HEK293T (cell line): ENCODE measurements around the gene INPP4B.

Experiments
- CTCF ChIA-PET: fragments of 350-600 bp; formaldehyde crosslinking; extraction: SDS; loops from one replicate; lab custom pipeline; 2021; ENCODE audit warnings: antibody characterized with exemption, inconsistent platforms; lab: Yijun Ruan, JAX
- POLR2A ChIA-PET: fragments of 350-600 bp; formaldehyde crosslinking; extraction: SDS; loops from one replicate; lab custom pipeline; 2020; ENCODE audit warnings: antibody characterized with exemption, inconsistent platforms; lab: Yijun Ruan, JAX
- DNase-seq: peaks from one replicate; pipeline ENCODE4 v3.0.0; 2012; ENCODE audit warnings: mixed read lengths; ENCODE audit errors: extremely low spot score
- ARNT ChIP-seq: fragments of 450-650 bp; IDR thresholded peaks from 2 replicates; pipeline ENCODE4 v1.6.1; 2017; ENCODE audit warnings: mild to moderate bottlenecking
- BHLHE40 ChIP-seq: fragments of 450-650 bp; IDR thresholded peaks from 2 replicates; pipeline ENCODE4 v1.6.1; 2016; ENCODE audit warnings: mild to moderate bottlenecking, moderate library complexity, borderline replicate concordance
- CTBP1 ChIP-seq: fragments of 450-650 bp; IDR thresholded peaks from 2 replicates; pipeline ENCODE4 v1.6.1; 2016; ENCODE audit warnings: borderline replicate concordance
- ELF4 ChIP-seq: fragments of 450-650 bp; IDR thresholded peaks from 2 replicates; pipeline ENCODE4 v1.6.1; 2017; ENCODE audit warnings: antibody characterized with exemption
- FOXA1 ChIP-seq: fragments of 450-650 bp; IDR thresholded peaks from 2 replicates; pipeline ENCODE4 v1.6.1; 2016; ENCODE audit warnings: mild to moderate bottlenecking
- FOXK2 ChIP-seq: fragments of 450-650 bp; IDR thresholded peaks from 2 replicates; pipeline ENCODE4 v1.6.1; 2016; ENCODE audit warnings: mild to moderate bottlenecking
- FOXM1 ChIP-seq: fragments of 450-650 bp; IDR thresholded peaks from 2 replicates; pipeline ENCODE4 v1.6.1; 2017; ENCODE audit warnings: mild to moderate bottlenecking, borderline replicate concordance
- HDGF ChIP-seq: fragments of 450-650 bp; IDR thresholded peaks from 2 replicates; pipeline ENCODE4 v1.6.1; 2017; ENCODE audit warnings: antibody characterized with exemption, borderline replicate concordance
- L3MBTL2 ChIP-seq: fragments of 450-650 bp; conservative IDR thresholded peaks from 2 replicates; pipeline ENCODE4 v1.6.1; 2016; ENCODE audit warnings: mild to moderate bottlenecking
- LEF1 ChIP-seq: fragments of 450-650 bp; IDR thresholded peaks from 2 replicates; pipeline ENCODE4 v1.6.1; 2017; ENCODE audit warnings: mild to moderate bottlenecking, borderline replicate concordance
- NFRKB ChIP-seq: fragments of 450-650 bp; IDR thresholded peaks from 2 replicates; pipeline ENCODE4 v1.6.1; 2016; ENCODE audit warnings: mild to moderate bottlenecking, moderate library complexity
- PKNOX1 ChIP-seq: fragments of 450-650 bp; IDR thresholded peaks from 2 replicates; pipeline ENCODE4 v1.6.1; 2016
- SP1 ChIP-seq: fragments of 450-650 bp; IDR thresholded peaks from 2 replicates; pipeline ENCODE4 v1.6.1; 2017
- SUZ12 ChIP-seq: fragments of 450-650 bp; IDR thresholded peaks from 2 replicates; pipeline ENCODE4 v1.6.1; 2016; ENCODE audit warnings: mild to moderate bottlenecking
- TARDBP ChIP-seq: fragments of 450-650 bp; IDR thresholded peaks from 2 replicates; pipeline ENCODE4 v1.6.1; 2016
- ZNF384 ChIP-seq: fragments of 450-650 bp; IDR thresholded peaks from 2 replicates; pipeline ENCODE4 v1.6.1; 2016

Gene INPP4B

GRCh38 chr4:142574306-142574705, 271.8 kb downstream of the INPP4B start:
- no peak for DNase-seq
- CTCF ChIA-PET: no interaction called here
- POLR2A ChIA-PET: no interaction called here
- no peak for TF ChIP-seq SP1
- TF ChIP-seq FOXK2: no peak
- no peak for TF ChIP-seq ZNF384
- no peak for TF ChIP-seq ARNT
- TF ChIP-seq L3MBTL2: no peak

DNA sequence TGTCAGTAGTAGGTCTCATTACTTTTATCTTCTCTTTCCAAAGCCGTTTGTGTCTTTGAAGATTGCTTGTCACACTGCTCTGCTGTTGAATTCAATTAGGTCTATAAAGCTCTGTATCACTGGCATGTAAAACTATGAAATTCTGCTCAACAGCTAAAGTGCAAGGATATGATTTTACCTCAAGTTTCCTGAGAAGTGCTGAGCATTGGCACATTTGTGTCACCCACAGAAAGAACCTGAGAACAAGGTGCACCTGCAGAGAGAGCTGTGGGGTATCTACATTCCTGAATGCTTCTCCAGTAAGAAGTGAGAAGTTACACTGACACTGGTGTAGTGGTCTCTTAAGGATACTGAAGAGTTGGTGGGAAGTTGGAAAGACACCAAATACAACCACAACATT, 274.0 kb downstream of the INPP4B start:
- ChIA-PET CTCF (no interaction called here), POLR2A (no interaction called here)
- DNase-seq: no peak
- TF ChIP-seq ARNT (no peak), L3MBTL2 (no peak), FOXK2 (no peak), SUZ12 (no peak), LEF1 (no peak), FOXM1 (no peak), ZNF384 (no peak), CTBP1 (no peak)

- no peak for TF ChIP-seq FOXK2
- no peak for TF ChIP-seq TARDBP
- no peak for TF ChIP-seq ELF4
- CTCF ChIA-PET: interaction anchor here (0.6 to 1.3 kb wide), 2 partner anchors 188 to 277 kb away, joined by 3 read pairs; no protein-coding TSS in a partner anchor
- POLR2A ChIA-PET: no interaction called here
- no peak for DNase-seq
These were observed 278.3 kb downstream of the INPP4B start for GRCh38 chr4:142567620-142568451.

- TF ChIP-seq SUZ12 (no peak), BHLHE40 (no peak), SP1 (no peak), TARDBP (no peak), FOXA1 (no peak), NFRKB (no peak), ZNF384 (no peak), L3MBTL2 (no peak), FOXM1 (no peak), ARNT (no peak), HDGF (no peak)
- DNase-seq: peak; percentile 19
- POLR2A ChIA-PET: no interaction called here
- CTCF ChIA-PET: interaction anchor here (0.6 to 1.3 kb wide), 2 partner anchors 187 to 278 kb away, joined by 3 read pairs; no protein-coding TSS in a partner anchor
These were observed 278.9 kb downstream of the INPP4B start for GRCh38 chr4:142567199-142567598.

GRCh38 chr4:142566777-142567176, 279.3 kb downstream of the INPP4B start:
- TF ChIP-seq BHLHE40 (no peak), PKNOX1 (no peak), SUZ12 (no peak), TARDBP (no peak), FOXA1 (no peak), ELF4 (no peak), HDGF (no peak), ZNF384 (no peak), CTBP1 (no peak), L3MBTL2 (no peak), FOXK2 (no peak), SP1 (no peak), NFRKB (no peak), FOXM1 (no peak), LEF1 (no peak), ARNT (no peak)
- no peak for DNase-seq
- CTCF ChIA-PET: interaction anchor here (1.3 kb wide), 1 partner anchor 187 kb away, joined by 3 read pairs; no protein-coding TSS in a partner anchor
- POLR2A ChIA-PET: no interaction called here

DNA sequence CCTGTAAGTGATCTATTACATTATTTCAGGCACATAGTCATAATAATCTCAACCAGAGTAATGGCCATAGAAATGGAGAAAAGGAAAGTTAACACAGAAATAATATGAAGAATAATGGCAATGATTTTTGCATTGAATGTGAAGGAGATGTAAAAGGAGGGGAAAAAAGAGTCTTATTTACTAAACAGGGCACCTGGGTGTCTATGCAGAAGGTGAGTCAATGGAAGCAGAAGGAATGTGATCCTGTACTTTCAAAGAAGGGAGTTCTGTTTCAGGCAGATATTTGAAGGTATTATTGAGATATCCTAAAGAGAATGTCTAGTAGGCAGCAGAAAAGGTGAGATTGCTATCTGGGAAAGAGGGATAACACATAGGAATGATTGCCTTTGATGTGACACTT, 279.9 kb downstream of the INPP4B start:
- CTCF ChIA-PET: no interaction called here

GRCh38 chr4:142565771-142566170, 280.3 kb downstream of the INPP4B start:
- no peak for TF ChIP-seq BHLHE40
- no peak for TF ChIP-seq PKNOX1
- TF ChIP-seq ARNT: no peak
- no peak for TF ChIP-seq SP1
- no peak for TF ChIP-seq ZNF384
- CTCF ChIA-PET: no interaction called here
- POLR2A ChIA-PET: no interaction called here
- no peak for DNase-seq

More for the DNA sequence above, 279.9 kb downstream of the INPP4B start:
- POLR2A ChIA-PET: no interaction called here
- no peak for DNase-seq
- TF ChIP-seq FOXA1: no peak
- no peak for TF ChIP-seq HDGF
- TF ChIP-seq SP1: no peak
